NB4 (cell line): ENCODE results near the gene GABRG3.

ENCODE experiments used
- DNase-seq: peaks from one replicate; pipeline ENCODE4 v3.0.0; 2010; ENCODE audit warnings: low read depth
- H3K4me3 ChIP-seq: one replicate; pipeline ENCODE4 v1.5.1; 2011; ENCODE audit warnings: mild to moderate bottlenecking, low read depth, low read length, moderate library complexity
- MYC ChIP-seq: IDR thresholded peaks from 2 replicates; pipeline ENCODE4 v1.6.1; 2011; ENCODE audit warnings: low read depth, low read length
- POLR2A ChIP-seq: IDR thresholded peaks from 2 replicates; pipeline ENCODE4 v1.6.1; 2011; ENCODE audit warnings: mild to moderate bottlenecking; ENCODE audit not compliant: insufficient read length; ENCODE audit errors: extremely low read depth
- TF ChIP-seq, protein P1 (sequence below): IDR thresholded peaks from 2 replicates; pipeline ENCODE4 v1.6.1; 2011; ENCODE audit warnings: low read depth, low read length
- TF ChIP-seq, protein P2 (sequence below): IDR thresholded peaks from one replicate; pipeline ENCODE4 v1.5.1; 2012; ENCODE audit warnings: low read depth, low read length

The GABRG3 gene

DNA sequence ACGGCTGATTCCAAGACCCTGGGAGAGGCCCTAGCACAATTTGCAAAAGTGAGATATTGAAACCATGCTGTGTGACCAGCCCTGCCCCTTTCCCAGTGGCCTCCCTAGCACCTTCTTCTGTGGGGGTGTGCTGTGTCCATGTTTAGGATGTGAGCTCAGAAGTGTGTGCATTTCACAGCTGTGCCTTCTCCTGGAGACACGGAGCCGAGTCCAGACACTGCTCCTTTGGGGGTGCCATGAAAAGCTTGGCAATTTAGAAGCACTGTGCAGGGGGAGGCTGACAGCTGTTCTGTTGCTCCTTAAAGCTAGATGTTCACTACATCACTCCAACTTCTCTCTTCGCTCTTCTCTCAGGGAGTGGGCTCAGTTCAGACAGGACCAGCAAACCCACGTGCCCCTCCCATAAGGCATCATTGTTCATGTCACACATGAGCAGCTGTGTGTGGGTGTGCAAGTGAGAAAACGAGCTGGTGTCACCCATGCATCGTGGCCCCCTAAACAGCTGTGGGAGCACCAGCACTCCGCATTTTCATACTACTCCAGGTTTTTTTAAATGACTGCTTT, 492.6 kb downstream of the GABRG3 start:
- H3K4me3 ChIP-seq = no peak overlapping the region
- no peak for TF ChIP-seq POLR2A
- TF ChIP-seq, protein P1, sequence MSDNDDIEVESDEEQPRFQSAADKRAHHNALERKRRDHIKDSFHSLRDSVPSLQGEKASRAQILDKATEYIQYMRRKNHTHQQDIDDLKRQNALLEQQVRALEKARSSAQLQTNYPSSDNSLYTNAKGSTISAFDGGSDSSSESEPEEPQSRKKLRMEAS = no peak
- TF ChIP-seq MYC = no peak
- TF ChIP-seq, protein P2, sequence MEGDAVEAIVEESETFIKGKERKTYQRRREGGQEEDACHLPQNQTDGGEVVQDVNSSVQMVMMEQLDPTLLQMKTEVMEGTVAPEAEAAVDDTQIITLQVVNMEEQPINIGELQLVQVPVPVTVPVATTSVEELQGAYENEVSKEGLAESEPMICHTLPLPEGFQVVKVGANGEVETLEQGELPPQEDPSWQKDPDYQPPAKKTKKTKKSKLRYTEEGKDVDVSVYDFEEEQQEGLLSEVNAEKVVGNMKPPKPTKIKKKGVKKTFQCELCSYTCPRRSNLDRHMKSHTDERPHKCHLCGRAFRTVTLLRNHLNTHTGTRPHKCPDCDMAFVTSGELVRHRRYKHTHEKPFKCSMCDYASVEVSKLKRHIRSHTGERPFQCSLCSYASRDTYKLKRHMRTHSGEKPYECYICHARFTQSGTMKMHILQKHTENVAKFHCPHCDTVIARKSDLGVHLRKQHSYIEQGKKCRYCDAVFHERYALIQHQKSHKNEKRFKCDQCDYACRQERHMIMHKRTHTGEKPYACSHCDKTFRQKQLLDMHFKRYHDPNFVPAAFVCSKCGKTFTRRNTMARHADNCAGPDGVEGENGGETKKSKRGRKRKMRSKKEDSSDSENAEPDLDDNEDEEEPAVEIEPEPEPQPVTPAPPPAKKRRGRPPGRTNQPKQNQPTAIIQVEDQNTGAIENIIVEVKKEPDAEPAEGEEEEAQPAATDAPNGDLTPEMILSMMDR = no peak
- no peak for DNase-seq

DNA sequence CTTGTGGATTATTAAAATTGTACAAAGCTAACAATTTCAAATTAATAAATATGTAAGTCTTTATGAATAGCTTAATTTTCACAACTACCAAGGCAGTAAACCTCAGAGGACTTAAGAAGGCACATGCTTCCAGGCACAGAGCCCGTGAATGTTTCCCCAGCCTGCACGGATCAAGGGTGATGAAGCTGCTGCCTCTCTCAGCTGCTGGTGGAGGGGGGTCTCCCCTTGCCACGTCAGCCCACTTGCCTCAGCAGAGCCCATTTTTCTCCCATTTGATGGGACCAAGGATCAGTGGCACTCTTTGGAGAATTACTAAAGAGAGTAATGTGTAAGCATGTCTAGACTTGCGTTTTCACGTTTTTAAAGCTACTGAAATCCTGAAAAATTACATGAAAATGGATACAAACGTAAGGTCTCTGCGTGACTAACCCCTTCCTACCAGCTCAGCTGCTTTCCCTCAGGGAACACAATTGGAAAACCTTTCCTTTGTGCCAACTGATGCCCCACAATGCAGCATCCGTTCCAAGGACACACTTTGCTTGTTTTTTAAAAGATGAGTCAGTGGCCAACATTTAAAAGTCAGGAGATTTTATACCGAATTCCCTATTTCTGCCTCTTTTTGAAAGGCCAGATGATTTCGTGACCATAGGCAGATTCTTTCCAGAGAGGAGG, 494.1 kb downstream of the GABRG3 start:
- TF ChIP-seq, protein P1 = no peak
- TF ChIP-seq MYC = no peak
- H3K4me3 ChIP-seq = no peak overlapping the region
- DNase-seq = no peak

DNA sequence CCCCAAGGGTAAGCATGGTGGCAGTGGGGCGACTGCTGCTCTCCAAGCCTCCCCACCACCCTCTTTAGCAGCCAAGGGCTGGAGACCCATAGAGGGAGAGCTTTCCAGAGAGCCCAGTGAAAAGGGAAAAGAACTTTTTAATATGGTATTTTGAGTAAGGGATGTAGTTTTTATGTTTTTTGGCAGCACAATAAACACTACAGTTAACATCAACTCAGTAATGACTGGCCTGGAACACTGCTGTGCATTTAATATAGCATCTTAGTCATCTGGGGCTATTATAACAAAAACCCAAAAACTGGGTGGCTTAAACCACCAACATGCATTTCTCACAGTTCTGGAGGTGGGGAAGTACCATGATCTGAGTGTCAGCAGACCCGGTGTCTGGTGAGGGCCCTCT, 495.8 kb downstream of the GABRG3 start:
- TF ChIP-seq, protein P2 = no peak
- TF ChIP-seq, protein P1 = no peak
- TF ChIP-seq MYC = no peak
- TF ChIP-seq POLR2A = no peak
- no peak overlapping the region for H3K4me3 ChIP-seq
- no peak for DNase-seq

DNA sequence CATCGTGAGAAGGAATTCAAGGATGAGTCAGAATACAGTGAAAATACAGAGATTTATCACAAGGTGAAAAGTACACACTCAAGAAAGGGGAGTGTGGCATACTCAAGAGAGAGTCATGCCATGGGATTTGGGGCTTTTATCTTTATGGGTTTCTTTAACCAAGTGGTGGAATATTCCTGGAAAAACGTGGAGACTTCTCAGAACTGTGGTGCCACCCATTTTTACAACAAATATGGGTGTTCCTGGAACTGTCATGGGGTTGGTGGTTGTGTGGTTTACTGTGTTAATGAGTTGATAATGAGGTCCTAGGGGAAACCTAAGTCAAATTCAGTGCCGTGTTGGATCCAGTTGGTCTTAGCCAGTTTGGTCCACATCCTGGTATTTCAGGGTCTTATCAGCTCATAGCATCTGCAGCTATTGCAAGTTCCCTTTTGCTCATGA, 497.2 kb downstream of the GABRG3 start:
- TF ChIP-seq MYC (no peak), POLR2A (no peak)
- TF ChIP-seq, protein P1 = no peak
- TF ChIP-seq, protein P2 = no peak
- DNase-seq = no peak
- no peak overlapping the region for H3K4me3 ChIP-seq

DNA sequence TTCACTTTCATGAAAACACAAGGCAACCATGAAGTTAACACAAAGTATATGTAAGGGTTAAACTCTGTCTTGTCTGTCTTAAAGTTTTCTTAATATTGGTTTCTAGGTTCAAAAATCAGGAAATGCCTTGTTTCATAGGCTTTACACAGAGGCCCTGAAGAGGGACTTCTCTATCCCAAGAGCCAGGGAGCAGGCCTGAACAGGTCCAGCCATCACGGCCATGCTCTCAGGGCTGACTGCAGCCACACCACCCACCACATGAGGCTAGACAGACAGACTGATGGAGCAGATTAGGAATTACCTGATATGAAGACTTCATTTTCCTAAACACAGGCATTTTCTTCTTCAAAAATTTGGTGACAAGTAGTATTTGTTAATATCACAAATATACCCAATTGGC, 502.9 kb downstream of the GABRG3 start:
- H3K4me3 ChIP-seq = no peak overlapping the region
- DNase-seq = no peak
- TF ChIP-seq, protein P1 = no peak
- no peak for TF ChIP-seq MYC
- TF ChIP-seq, protein P2 = no peak
- no peak for TF ChIP-seq POLR2A

DNA sequence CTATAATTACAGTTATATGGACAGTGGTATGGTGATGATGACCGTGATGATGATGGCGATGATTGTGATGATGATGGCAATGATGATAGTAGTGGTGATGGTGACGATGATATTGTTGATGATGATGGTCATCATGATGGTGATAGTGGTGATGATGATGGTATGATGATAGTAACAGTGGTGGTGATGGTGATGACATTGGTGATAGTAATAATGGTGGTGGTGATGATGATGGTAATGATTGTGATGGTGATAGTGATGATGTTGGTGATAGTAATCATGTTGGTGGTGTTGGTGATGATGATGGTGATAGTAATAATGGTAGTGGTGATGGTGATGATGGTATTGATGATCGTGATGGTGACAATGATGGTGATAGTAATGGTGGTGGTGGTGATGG, 504.4 kb downstream of the GABRG3 start:
- no peak overlapping the region for H3K4me3 ChIP-seq
- TF ChIP-seq MYC = no peak
- no peak for DNase-seq
